Brain microvascular endothelial cell (primary cell): ENCODE results near the gene RXRB.

Experiments
- DNase-seq: peaks from one replicate; pipeline ENCODE4 v3.0.0-alpha.2; 2020
- H3K27ac ChIP-seq: fragments of 250-450 bp; sonication (Bioruptor Pico); 2 replicates; pipeline ENCODE4 v1.5.1; 2020; ENCODE audit warnings: mild to moderate bottlenecking, moderate library complexity
- H3K27me3 ChIP-seq: fragments of 250-450 bp; sonication (Bioruptor Pico); replicated peaks from 2 replicates; pipeline ENCODE4 v1.5.1; 2020; ENCODE audit warnings: mild to moderate bottlenecking
- H3K36me3 ChIP-seq: fragments of 250-450 bp; sonication (Bioruptor Pico); replicated peaks from 2 replicates; pipeline ENCODE4 v1.5.1; 2020; ENCODE audit warnings: mild to moderate bottlenecking
- H3K4me3 ChIP-seq: 2 replicates; pipeline ENCODE4 v1.5.1; 2011; ENCODE audit warnings: low read depth, mild to moderate bottlenecking, control low read depth, low read length, moderate library complexity
- CTCF ChIP-seq: IDR thresholded peaks from 2 replicates; pipeline ENCODE4 v1.5.1; 2011; ENCODE audit warnings: low read depth, mild to moderate bottlenecking, moderate library complexity, low read length, control low read depth, inconsistent platforms; ENCODE audit errors: missing control alignments
- in situ Hi-C: cut with HindIII; loops from 2 replicates; pipeline ENCODE4 v1.10.0; 2017; ENCODE audit warnings: low sequenced_read_pairs, low pct_ligation_motif_present

Gene RXRB

GRCh38 chr6:33170176-33171015 lies 30.1 kb downstream of the RXRB start:
- H3K27ac ChIP-seq, result no peak overlapping the region
- in situ Hi-C loops, result no loop called here
- DNase-seq, result no peak
- no peaks in the 10 kb centered on the region for H3K36me3 ChIP-seq
- H3K27me3 ChIP-seq, result no peaks in the 10 kb centered on the region
- no peak for TF ChIP-seq CTCF
- H3K4me3 ChIP-seq, result no peak overlapping the region

DNA sequence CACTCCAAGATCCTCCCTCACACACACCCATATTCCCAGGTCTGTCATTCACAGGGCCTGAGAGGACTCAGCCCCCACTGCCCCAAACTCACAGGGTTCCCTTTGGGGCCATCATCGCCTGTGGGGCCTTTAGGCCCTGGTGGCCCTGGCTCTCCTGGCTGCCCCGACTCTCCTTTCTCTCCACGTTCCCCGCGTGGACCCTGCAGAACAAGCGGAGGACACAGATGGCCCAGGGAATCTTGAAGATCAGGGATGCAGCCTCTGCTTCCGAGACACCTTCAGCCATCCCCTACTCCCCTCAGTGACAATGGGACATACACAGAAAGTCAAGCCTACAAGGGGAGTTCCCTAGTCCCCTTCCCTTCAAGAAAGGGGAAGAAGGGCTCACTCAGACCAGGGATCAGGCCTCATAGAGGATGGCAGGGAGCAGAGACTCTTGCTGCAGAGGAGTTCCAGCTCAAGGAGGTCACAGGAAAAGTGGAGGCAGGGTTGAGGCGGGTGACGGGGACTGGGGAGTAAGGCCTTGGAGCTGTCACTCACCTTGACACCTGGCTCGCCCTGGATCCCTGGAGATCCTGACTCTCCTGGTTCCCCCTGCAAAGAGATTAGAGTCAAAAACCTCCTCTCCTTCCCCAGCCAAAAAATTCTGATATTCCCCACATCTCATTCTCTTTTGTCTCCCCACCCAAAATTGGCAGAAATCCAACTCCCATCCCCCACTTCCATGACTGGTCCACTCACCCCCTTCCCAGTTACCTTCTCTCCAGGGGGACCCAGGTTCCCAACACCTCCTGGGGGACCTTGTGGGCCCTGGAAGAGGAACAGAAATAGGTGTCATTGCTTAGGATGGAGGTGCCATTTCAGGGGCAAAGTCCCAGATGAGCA lies 30.9 kb downstream of the RXRB start:
- no peak overlapping the region for H3K4me3 ChIP-seq
- no peaks in the 10 kb centered on the region for H3K27me3 ChIP-seq
- no peaks in the 10 kb centered on the region for H3K36me3 ChIP-seq
- no peak for TF ChIP-seq CTCF
- no peak overlapping the region for H3K27ac ChIP-seq
- no peak for DNase-seq
- in situ Hi-C loops, result no loop called here

DNA sequence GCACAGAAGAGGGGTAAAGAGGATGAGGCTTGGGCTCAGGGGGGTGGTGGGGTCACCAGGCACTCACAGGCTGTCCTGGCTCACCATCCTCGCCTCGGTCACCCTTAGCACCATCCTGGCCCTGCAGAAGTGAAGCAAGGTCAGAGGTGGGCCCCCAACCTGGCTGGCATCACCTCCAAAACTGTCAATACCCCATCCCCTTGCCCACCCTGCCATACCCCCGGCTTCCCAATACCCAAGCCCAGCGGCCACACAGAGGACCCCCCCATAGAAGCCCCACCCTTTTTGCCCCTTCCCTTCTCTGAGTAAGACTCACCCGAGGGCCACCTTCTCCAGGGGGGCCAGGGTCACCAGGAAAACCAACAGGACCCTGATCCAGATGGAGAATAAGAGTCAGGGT lies 31.8 kb downstream of the RXRB start:
- Histone ChIP-seq H3K4me3 (no peak overlapping the region), H3K36me3 (no peaks in the 10 kb centered on the region), H3K27me3 (no peaks in the 10 kb centered on the region), H3K27ac (no peak overlapping the region)
- in situ Hi-C loops, result no loop called here
- DNase-seq, result no peak
- no peak for TF ChIP-seq CTCF

DNA sequence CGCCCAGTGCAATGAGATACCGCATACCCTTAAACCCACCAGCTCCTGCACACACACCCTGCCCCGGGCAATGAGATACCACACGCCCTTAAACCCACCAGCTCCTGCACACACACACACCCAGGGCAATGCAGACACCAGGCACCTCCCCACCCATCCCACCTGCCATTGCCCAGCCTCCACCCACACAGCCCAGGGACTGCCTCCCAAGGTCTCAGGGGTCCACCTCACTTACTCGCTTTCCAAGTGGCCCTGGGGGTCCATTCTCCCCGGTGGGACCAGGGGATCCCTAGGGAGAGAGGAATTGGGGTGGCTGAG lies 32.2 kb downstream of the RXRB start:
- no peaks in the 10 kb centered on the region for H3K36me3 ChIP-seq
- in situ Hi-C loops, result no loop called here
- TF ChIP-seq CTCF, result no peak
- H3K27me3 ChIP-seq, result no peaks in the 10 kb centered on the region
- no peak overlapping the region for H3K4me3 ChIP-seq
- no peak overlapping the region for H3K27ac ChIP-seq
- no peak for DNase-seq

DNA sequence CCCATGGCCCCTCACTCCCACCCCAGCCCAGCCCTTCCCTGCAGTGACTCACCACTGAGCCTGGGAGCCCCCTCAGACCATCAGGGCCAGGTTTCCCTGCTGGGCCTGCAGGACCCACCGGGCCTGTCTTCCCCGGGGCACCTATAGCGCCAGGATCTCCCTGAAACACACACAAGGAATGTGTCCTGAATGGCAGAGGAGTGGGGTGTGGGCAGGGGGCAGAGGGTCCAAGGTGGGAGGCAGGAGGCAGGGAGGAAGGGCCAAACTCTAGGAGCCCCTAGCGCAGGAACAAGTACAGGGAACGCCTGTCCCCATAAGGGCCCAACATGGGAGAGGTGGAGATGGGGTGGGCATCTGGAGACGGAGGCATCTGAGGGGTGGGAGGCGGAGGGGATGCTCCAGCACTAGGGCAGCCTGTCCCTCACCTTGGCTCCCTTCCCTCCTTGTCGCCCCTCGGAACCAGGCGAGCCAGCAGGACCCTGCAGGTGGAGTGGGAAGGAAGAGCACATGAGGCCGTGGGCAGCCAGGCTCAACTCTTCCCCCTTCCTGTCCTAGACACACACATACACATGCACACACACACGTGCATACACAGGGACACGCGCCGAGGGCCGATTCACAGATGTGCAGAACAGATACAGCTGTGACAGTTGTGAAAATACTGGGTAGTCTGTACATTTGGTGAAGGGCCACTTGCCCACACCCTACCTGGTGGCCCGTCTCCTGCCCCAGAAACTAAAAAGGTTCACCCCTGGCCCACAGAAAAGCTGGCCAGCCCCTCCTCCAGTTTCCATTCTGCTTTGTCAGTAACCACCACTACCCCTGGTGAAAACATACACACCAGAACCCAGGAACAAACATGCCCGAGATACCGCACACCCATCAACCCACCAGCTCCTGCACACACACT lies 32.8 kb downstream of the RXRB start:
- Histone ChIP-seq H3K4me3 (no peak overlapping the region), H3K27ac (no peak overlapping the region), H3K36me3 (no peaks in the 10 kb centered on the region), H3K27me3 (no peaks in the 10 kb centered on the region)
- in situ Hi-C loops, result no loop called here
- TF ChIP-seq CTCF, result no peak
- no peak for DNase-seq
